Esophagus muscularis mucosa (tissue), 4 donors: ENCODE results near the gene LCE7A.

ENCODE experiments used
- EP300 ChIP-seq: sonication (generic); formaldehyde crosslinking; IDR thresholded peaks from one replicate; pipeline ENCODE4 v1.6.1; 2017; ENCODE audit warnings: antibody characterized with exemption
- POLR2A ChIP-seq: fragments of 450-650 bp; IDR thresholded peaks from one replicate; pipeline ENCODE4 v1.6.1; 2017; ENCODE audit warnings: antibody characterized with exemption, moderate library complexity, mild to moderate bottlenecking, low read depth
- POLR2AphosphoS5 ChIP-seq, 2 donors: sonication (generic); formaldehyde crosslinking; IDR thresholded peaks; one replicate each; pipeline ENCODE4 v1.6.1; 2017; ENCODE audit warnings: antibody characterized with exemption in 2 of 2
- TF ChIP-seq, protein P1 (sequence below), 3 experiments: fragments of 200-600 bp in 2 of 3; fragments of 450-650 bp in 1 of 3; sonication (generic) in 2 of 3; IDR thresholded peaks; one replicate each; pipeline ENCODE4 v1.5.1; 2017 to 2019; ENCODE audit warnings: antibody characterized with exemption in 3 of 3, mild to moderate bottlenecking in 2 of 3, moderate library complexity in 1 of 3

GRCh38 chr1:152811671-152812070 lies 48.1 kb upstream of the LCE7A start, which contains the start of gene LCE1B:
- TF ChIP-seq, protein P1, sequence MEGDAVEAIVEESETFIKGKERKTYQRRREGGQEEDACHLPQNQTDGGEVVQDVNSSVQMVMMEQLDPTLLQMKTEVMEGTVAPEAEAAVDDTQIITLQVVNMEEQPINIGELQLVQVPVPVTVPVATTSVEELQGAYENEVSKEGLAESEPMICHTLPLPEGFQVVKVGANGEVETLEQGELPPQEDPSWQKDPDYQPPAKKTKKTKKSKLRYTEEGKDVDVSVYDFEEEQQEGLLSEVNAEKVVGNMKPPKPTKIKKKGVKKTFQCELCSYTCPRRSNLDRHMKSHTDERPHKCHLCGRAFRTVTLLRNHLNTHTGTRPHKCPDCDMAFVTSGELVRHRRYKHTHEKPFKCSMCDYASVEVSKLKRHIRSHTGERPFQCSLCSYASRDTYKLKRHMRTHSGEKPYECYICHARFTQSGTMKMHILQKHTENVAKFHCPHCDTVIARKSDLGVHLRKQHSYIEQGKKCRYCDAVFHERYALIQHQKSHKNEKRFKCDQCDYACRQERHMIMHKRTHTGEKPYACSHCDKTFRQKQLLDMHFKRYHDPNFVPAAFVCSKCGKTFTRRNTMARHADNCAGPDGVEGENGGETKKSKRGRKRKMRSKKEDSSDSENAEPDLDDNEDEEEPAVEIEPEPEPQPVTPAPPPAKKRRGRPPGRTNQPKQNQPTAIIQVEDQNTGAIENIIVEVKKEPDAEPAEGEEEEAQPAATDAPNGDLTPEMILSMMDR (IDR thresholded peaks at IDR 0.05), result no peak
- no peak for TF ChIP-seq POLR2A
- TF ChIP-seq POLR2AphosphoS5 (IDR thresholded peaks at IDR 0.05), result no peak
- TF ChIP-seq EP300, result no peak
